IPS-11a (cell line): ENCODE measurements around the gene ZC3H18.
"Not testable (repeated sequence)": the region's sequence is repeated elsewhere in the genome, so short reads cannot be mapped to it uniquely, and the experiment has no call there.

Experiments
- H3K4me3 ChIP-seq: one replicate; pipeline ENCODE4 v1.5.1; 2013; ENCODE audit warnings: low read depth, low read length, control low read depth

ZC3H18 gene

GRCh38 chr16:88600539-88600896 is 30.3 kb downstream of the ZC3H18 start:
- H3K4me3 ChIP-seq, result no peak overlapping the region

DNA sequence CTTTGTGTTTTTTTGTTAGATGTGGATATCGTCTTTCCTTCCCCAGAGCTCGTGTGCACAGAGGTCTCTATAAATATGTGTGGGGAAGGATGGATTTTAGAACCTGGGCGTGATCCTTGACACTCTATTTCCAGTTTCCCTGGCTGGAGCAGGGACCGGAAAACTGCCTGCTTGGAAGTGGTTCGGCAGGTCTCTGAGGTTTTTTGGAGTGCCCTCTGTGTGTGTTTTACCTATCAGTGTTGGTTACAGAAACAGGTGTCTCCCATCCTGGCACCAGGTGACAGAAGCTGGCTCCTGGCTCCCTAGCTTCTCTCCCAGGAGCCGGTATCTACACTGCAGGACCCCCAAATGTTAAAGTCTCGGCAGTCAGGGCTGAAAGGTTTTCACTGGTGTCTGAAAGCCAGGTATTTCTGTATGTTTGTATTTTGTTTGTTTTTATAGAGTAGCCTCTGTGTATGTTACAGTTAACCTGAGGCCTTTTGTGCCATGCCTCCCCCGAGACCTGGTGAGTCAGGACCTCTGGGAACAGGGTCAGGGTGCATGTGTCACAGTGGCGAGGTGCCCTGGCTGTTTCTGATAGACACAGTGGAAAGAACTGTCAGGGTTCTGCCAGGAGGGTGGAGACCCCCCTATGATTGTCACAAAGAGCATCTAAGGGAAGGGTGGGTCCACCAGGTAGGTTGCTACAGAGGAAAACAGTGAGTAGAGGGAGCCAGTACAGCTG is 31.3 kb downstream of the ZC3H18 start:
- H3K4me3 ChIP-seq, result no peak overlapping the region

GRCh38 chr16:88602091-88602490 is 31.9 kb downstream of the ZC3H18 start:
- H3K4me3 ChIP-seq, result no peak overlapping the region

GRCh38 chr16:88605186-88606147 is 35.3 kb downstream of the ZC3H18 start:
- H3K4me3 ChIP-seq, result no peak overlapping the region

DNA sequence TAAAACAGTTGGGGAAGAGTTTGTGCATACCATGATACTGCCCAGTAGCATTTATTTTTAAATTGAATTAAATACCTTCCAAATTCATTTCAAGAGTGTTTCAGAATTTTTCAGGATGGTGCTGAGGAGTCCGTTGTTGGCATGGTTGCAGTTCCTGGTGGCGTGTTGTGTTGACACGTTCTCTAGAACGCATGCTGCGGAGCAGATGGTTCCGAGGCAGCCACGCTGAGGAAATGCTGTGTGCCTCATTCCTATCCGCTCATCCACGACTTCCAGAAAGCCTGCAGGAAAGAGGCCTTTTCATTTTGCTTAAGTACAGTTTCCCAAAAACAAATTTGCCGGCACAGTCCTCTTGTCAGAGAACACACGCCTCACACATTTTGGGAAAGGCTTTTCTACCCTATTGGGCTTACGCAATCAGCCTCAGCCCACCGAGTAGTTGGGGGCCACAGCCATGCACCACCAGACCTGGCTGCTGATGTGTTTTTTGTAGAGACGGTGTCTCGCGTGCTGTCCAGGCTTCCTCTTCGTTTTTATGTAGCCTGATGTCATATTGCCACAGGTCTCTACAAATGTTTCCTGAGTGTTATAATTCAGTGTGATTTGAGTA is 36.0 kb downstream of the ZC3H18 start:
- H3K4me3 ChIP-seq, result no peak overlapping the region

DNA sequence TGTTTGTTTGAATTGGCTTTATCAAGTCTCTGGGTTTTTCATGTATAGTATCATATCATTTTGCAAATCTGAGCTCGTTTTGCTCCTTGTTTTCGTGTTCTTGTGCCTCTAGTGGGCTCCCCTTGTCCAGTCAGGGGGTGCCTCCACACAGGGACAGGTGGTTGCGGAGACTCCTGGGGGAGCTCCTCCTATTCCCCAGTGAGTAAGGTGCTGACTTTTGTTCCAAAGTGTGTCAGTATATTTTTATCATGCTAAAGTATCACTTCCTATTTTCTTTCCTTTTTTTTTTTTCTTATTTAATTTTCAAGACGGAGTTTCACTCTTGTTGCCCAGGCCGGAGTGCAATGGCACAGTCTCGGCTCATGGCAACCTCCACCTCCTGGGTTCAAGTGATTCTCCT is 37.9 kb downstream of the ZC3H18 start:
- no peak overlapping the region for H3K4me3 ChIP-seq

- H3K4me3 ChIP-seq, result not testable (repeated sequence)
These were observed 39.2 kb downstream of the ZC3H18 start for GRCh38 chr16:88609426-88609825.

DNA sequence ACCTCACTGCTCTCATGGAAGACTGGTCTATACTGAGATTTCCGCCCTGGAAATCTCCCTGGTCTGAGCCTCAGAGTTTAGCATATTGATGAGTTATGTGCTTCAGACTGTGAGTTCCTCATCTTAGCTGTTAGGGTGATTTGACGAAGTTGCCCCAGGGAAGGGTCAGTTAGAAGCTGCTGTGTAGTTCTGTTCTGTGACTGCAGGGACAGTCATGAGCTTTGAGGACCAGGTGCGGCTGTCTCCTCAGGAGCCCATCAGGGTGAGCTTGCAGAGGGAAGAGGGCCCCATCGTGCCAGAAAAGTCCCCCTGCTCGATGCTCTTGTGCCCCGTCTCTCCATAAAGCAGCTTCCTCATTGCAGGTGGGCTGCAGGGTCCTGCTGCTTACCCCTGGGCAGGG is 39.9 kb downstream of the ZC3H18 start:
- H3K4me3 ChIP-seq, result no peak overlapping the region

- no peak overlapping the region for H3K4me3 ChIP-seq
These were observed 41.0 kb downstream of the ZC3H18 start for GRCh38 chr16:88610909-88611812.

GRCh38 chr16:88613293-88613692 is 43.1 kb downstream of the ZC3H18 start:
- H3K4me3 ChIP-seq, result no peak overlapping the region

- H3K4me3 ChIP-seq, result no peak overlapping the region
These were observed 44.0 kb downstream of the ZC3H18 start for GRCh38 chr16:88613911-88614817.

- no peak overlapping the region for H3K4me3 ChIP-seq
These were observed 44.8 kb downstream of the ZC3H18 start for GRCh38 chr16:88614818-88615580.

- H3K4me3 ChIP-seq, result no peak overlapping the region
These were observed 46.1 kb downstream of the ZC3H18 start for GRCh38 chr16:88616320-88616719.

- H3K4me3 ChIP-seq, result no peak overlapping the region
These were observed 46.5 kb downstream of the ZC3H18 start for GRCh38 chr16:88616736-88617135.

DNA sequence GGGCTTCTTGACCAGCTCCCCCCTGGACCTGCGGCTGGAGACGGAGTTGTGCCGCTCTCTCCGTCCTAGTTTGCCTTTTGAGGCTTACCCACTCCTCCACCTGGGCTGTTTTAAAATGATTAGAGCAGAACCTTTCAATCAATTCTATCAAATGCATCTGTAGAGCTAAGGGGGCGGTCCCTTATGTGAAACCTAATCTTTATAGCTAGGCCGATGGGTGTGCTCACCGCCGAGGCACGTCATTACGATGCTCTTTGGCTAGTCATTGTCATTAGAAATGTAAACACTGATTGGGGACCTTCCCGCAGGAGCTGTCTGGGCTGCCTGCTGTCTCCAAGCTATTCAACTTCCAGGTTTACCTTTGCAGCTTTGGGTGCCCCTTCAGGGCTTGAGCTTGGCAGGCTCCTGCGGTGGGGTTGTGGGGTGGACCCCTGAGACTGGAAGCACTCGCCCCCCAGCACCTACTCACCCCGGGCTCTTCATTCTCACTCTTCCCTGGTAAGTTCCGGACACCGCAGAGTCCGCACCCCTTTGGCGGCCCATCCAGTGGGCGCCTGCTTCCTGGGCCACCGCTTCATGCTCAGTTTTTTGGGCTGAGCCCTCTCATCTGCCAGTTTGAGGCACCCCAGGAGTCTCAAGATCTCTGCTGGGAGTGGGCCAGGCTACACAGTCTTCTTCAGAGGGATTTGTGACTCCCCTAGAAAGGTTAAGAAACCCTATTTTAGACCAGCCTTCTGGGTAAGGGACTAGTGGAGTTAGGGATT is 47.2 kb downstream of the ZC3H18 start:
- no peak overlapping the region for H3K4me3 ChIP-seq

GRCh38 chr16:88618182-88618955 is 48.2 kb downstream of the ZC3H18 start:
- H3K4me3 ChIP-seq, result no peak overlapping the region

- no peak overlapping the region for H3K4me3 ChIP-seq
These were observed 48.9 kb downstream of the ZC3H18 start for GRCh38 chr16:88618956-88619667.
